Loucy (cell line): ENCODE measurements around the gene ADGRE1.

Source experiments
- EZH2phosphoT487 ChIP-seq: fragments of 200-600 bp; IDR thresholded peaks from 2 replicates; pipeline ENCODE4 v1.6.1; 2018; ENCODE audit warnings: antibody characterized with exemption, mild to moderate bottlenecking, moderate library complexity, borderline replicate concordance
- TF ChIP-seq, protein P1 (sequence below): fragments of 200-600 bp; sonication (generic); conservative IDR thresholded peaks from 2 replicates; pipeline ENCODE4 v1.5.1; 2014; ENCODE audit warnings: mild to moderate bottlenecking, antibody characterized with exemption, low read length

- TF ChIP-seq, protein P1, sequence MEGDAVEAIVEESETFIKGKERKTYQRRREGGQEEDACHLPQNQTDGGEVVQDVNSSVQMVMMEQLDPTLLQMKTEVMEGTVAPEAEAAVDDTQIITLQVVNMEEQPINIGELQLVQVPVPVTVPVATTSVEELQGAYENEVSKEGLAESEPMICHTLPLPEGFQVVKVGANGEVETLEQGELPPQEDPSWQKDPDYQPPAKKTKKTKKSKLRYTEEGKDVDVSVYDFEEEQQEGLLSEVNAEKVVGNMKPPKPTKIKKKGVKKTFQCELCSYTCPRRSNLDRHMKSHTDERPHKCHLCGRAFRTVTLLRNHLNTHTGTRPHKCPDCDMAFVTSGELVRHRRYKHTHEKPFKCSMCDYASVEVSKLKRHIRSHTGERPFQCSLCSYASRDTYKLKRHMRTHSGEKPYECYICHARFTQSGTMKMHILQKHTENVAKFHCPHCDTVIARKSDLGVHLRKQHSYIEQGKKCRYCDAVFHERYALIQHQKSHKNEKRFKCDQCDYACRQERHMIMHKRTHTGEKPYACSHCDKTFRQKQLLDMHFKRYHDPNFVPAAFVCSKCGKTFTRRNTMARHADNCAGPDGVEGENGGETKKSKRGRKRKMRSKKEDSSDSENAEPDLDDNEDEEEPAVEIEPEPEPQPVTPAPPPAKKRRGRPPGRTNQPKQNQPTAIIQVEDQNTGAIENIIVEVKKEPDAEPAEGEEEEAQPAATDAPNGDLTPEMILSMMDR = no peak
- TF ChIP-seq EZH2phosphoT487 = no peak
Measured at GRCh38 chr19:6866741-6867151, 20.6 kb upstream of the ADGRE1 start.
